Chondrocyte (in vitro differentiated cells): ENCODE measurements around the gene PEX5L. TPM values are rescaled to one million over a fixed set of nuclear protein-coding genes. Genes with fewer than 3 reads are reported as not detected.

ENCODE experiments used
- DNase-seq: peaks from one replicate; pipeline ENCODE4 v3.0.0; 2021; ENCODE audit warnings: mixed read lengths, low spot score
- H3K27ac Mint-ChIP-seq: one replicate; pipeline ENCODE4 v1.8.0; 2021; ENCODE audit warnings: mild to moderate bottlenecking, moderate library complexity, mixed read lengths; ENCODE audit not compliant: unreplicated experiment
- H3K27me3 Mint-ChIP-seq: 2 replicates; pipeline ENCODE4 v1.8.0; 2021; ENCODE audit warnings: low read depth, mixed read lengths
- H3K36me3 Mint-ChIP-seq: 2 replicates; pipeline ENCODE4 v1.8.0; 2021; ENCODE audit warnings: low read depth, mixed read lengths
- H3K4me1 Mint-ChIP-seq: 2 replicates; pipeline ENCODE4 v1.8.0; 2021; ENCODE audit warnings: low read depth, mild to moderate bottlenecking, mixed read lengths
- H3K4me3 Mint-ChIP-seq: one replicate; pipeline ENCODE4 v1.8.0; 2021; ENCODE audit warnings: mild to moderate bottlenecking, moderate library complexity, mixed read lengths; ENCODE audit not compliant: unreplicated experiment
- H3K9me3 Mint-ChIP-seq: 2 replicates; pipeline ENCODE4 v1.8.0; 2021; ENCODE audit warnings: low read depth, mixed read lengths
- CTCF ChIP-seq: fragments of 200-600 bp; sonication (generic); IDR thresholded peaks from 2 replicates; pipeline ENCODE4 v1.5.0; 2021; ENCODE audit warnings: antibody characterized with exemption, mild to moderate bottlenecking, moderate library complexity
- total RNA-seq: library from RNA; stranded (reverse); gene quantifications from 3 replicates; pipeline ENCODE4 v1.2.1, GENCODE V29; 2021

The PEX5L gene
- total RNA-seq, 1 donor from 2014 or later = not detected

GRCh38 chr3:179897231-179897630, 139.5 kb downstream of the PEX5L start:
- H3K4me3 Mint-ChIP-seq = no peak overlapping the region
- H3K27ac Mint-ChIP-seq = no peak overlapping the region
- H3K9me3 Mint-ChIP-seq = no peaks in the 10 kb centered on the region
- TF ChIP-seq CTCF = no peak
- no peaks in the 10 kb centered on the region for H3K36me3 Mint-ChIP-seq
- no peak for DNase-seq
- no peaks in the 10 kb centered on the region for H3K4me1 Mint-ChIP-seq
- peaks cover 44% of the 10 kb centered on the region for H3K27me3 Mint-ChIP-seq

GRCh38 chr3:179896507-179896906, 140.2 kb downstream of the PEX5L start:
- Mint-ChIP-seq H3K27me3 (peaks cover 43% of the 10 kb centered on the region), H3K36me3 (no peaks in the 10 kb centered on the region), H3K27ac (no peak overlapping the region), H3K4me3 (no peak overlapping the region), H3K9me3 (no peaks in the 10 kb centered on the region), H3K4me1 (no peaks in the 10 kb centered on the region)
- DNase-seq = no peak
- TF ChIP-seq CTCF = no peak

- Mint-ChIP-seq H3K27ac (no peak overlapping the region), H3K36me3 (no peaks in the 10 kb centered on the region), H3K27me3 (peaks cover 37% of the 10 kb centered on the region), H3K4me1 (no peaks in the 10 kb centered on the region), H3K9me3 (no peaks in the 10 kb centered on the region), H3K4me3 (no peak overlapping the region)
- TF ChIP-seq CTCF = no peak
- no peak for DNase-seq
These were observed 141.4 kb downstream of the PEX5L start for GRCh38 chr3:179895330-179895729.

- Mint-ChIP-seq H3K4me1 (no peaks in the 10 kb centered on the region), H3K27me3 (peaks cover 18% of the 10 kb centered on the region), H3K4me3 (no peak overlapping the region), H3K36me3 (no peaks in the 10 kb centered on the region), H3K27ac (no peak overlapping the region), H3K9me3 (no peaks in the 10 kb centered on the region)
- no peak for TF ChIP-seq CTCF
- DNase-seq = no peak
These were observed 149.3 kb downstream of the PEX5L start for GRCh38 chr3:179887295-179887943.

- no peak overlapping the region for H3K27ac Mint-ChIP-seq
- H3K4me3 Mint-ChIP-seq = no peak overlapping the region
- no peaks in the 10 kb centered on the region for H3K36me3 Mint-ChIP-seq
- peaks cover 13% of the 10 kb centered on the region for H3K27me3 Mint-ChIP-seq
- TF ChIP-seq CTCF = no peak
- H3K9me3 Mint-ChIP-seq = no peaks in the 10 kb centered on the region
- no peaks in the 10 kb centered on the region for H3K4me1 Mint-ChIP-seq
- DNase-seq = no peak
These were observed 150.8 kb downstream of the PEX5L start for GRCh38 chr3:179885950-179886349.
